HepG2 (cell line): ENCODE measurements around the gene HSF2BP. TPM values are rescaled to one million over a fixed set of nuclear protein-coding genes. Genes with fewer than 3 reads are reported as not detected.
A peak's percentile ranks its signal among the peaks of the same experiment; 100 is the strongest.

ENCODE experiments used
- SCMH1 ChIP-seq: sonication (generic); formaldehyde crosslinking; IDR thresholded peaks from 2 replicates; pipeline ENCODE4 v1.9.0; 2021; ENCODE audit warnings: missing genetic modification reagents, mild to moderate bottlenecking, borderline replicate concordance
- SIX1 ChIP-seq: sonication (generic); formaldehyde crosslinking; IDR thresholded peaks from 2 replicates; pipeline ENCODE4 v1.4.0; 2020; ENCODE audit warnings: missing genetic modification reagents, borderline replicate concordance
- TCF12 ChIP-seq, 2 experiments: fragments of 450-650 bp in 1 of 2; sonication (generic) in 1 of 2; formaldehyde crosslinking in 1 of 2; IDR thresholded peaks; 2 replicates each; pipeline versions ENCODE4 v1.6.1 to v1.8.0; 2017 to 2022; ENCODE audit warnings: antibody characterized with exemption in 1 of 2, mild to moderate bottlenecking in 1 of 2, missing genetic modification reagents in 1 of 2, moderate library complexity in 1 of 2
- ZFP36 ChIP-seq: fragments of 150-350 bp; IDR thresholded peaks from 2 replicates; pipeline ENCODE4 v1.6.1; 2018; ENCODE audit warnings: borderline replicate concordance, low read length, low read depth; ENCODE audit not compliant: partially characterized antibody
- ZNF558 ChIP-seq: sonication (generic); formaldehyde crosslinking; IDR thresholded peaks from 2 replicates; pipeline ENCODE4 v1.9.0; 2022; ENCODE audit warnings: mild to moderate bottlenecking, missing genetic modification reagents, borderline replicate concordance
- ZNF563 ChIP-seq: sonication (generic); formaldehyde crosslinking; IDR thresholded peaks from 2 replicates; pipeline ENCODE4 v1.8.0; 2022; ENCODE audit warnings: mild to moderate bottlenecking, moderate library complexity, missing genetic modification reagents
- ZNF7 ChIP-seq: IDR thresholded peaks from 2 replicates; pipeline ENCODE4 v1.6.1; 2016; ENCODE audit warnings: missing biosample characterization, missing genetic modification reagents
- ZNF709 ChIP-seq: sonication (generic); formaldehyde crosslinking; IDR thresholded peaks from 2 replicates; pipeline ENCODE4 v1.5.0; 2020; ENCODE audit warnings: mild to moderate bottlenecking, missing genetic modification reagents
- polyA plus RNA-seq, 8 experiments: library from polyadenylated mRNA; depleted of rRNA in 3 of 8; stranded (reverse) in 7 of 8; unstranded in 1 of 8; fragments of >200 nt; fragmentation: Illumina TruSeq in 4 of 8; extraction: Trizol in 4 of 8; gene quantifications; 2 replicates each; pipeline versions ENCODE4 v1.2.1 to v1.2.3, GENCODE V29; 2011 to 2016; ENCODE audit warnings: low read depth in 4 of 8, missing spikeins in 1 of 8, mixed read lengths in 1 of 8; ENCODE audit not compliant: insufficient read depth in 1 of 8
- total RNA-seq, 5 experiments: library from RNA; depleted of rRNA; stranded (reverse); fragments of >200 nt; fragmentation: Illumina TruSeq; extraction: Trizol; gene quantifications; 2 replicates each; pipeline ENCODE4 v1.2.3, GENCODE V29; 2016; ENCODE audit warnings: low read depth in 1 of 5
- TF ChIP-seq, protein P1 (sequence below): IDR thresholded peaks from 2 replicates; pipeline ENCODE4 v1.6.1; 2016
- TF ChIP-seq, protein P2 (sequence below): IDR thresholded peaks from 2 replicates; pipeline ENCODE4 v1.6.1; 2016; ENCODE audit warnings: low read depth, missing genetic modification reagents, missing compliant biosample characterization
- TF ChIP-seq, protein P3 (sequence below): sonication (generic); formaldehyde crosslinking; IDR thresholded peaks from 2 replicates; pipeline ENCODE4 v1.4.0; 2020; ENCODE audit warnings: missing genetic modification reagents
- TF ChIP-seq, protein P4 (sequence below): sonication (generic); formaldehyde crosslinking; IDR thresholded peaks from 2 replicates; pipeline ENCODE4 v1.5.1; 2020; ENCODE audit warnings: missing genetic modification reagents, mild to moderate bottlenecking, borderline replicate concordance
- TF ChIP-seq, protein P5 (sequence below): sonication (generic); formaldehyde crosslinking; IDR thresholded peaks from 2 replicates; pipeline ENCODE4 v1.4.0; 2020; ENCODE audit warnings: missing genetic modification reagents, mild to moderate bottlenecking, borderline replicate concordance

The HSF2BP gene
- total and polyA plus RNA-seq, 2 of the 13 experiments (the other 11 are each of a cell fraction or from before 2014, with no cell fraction given): 0.67 to 2.2 TPM

DNA sequence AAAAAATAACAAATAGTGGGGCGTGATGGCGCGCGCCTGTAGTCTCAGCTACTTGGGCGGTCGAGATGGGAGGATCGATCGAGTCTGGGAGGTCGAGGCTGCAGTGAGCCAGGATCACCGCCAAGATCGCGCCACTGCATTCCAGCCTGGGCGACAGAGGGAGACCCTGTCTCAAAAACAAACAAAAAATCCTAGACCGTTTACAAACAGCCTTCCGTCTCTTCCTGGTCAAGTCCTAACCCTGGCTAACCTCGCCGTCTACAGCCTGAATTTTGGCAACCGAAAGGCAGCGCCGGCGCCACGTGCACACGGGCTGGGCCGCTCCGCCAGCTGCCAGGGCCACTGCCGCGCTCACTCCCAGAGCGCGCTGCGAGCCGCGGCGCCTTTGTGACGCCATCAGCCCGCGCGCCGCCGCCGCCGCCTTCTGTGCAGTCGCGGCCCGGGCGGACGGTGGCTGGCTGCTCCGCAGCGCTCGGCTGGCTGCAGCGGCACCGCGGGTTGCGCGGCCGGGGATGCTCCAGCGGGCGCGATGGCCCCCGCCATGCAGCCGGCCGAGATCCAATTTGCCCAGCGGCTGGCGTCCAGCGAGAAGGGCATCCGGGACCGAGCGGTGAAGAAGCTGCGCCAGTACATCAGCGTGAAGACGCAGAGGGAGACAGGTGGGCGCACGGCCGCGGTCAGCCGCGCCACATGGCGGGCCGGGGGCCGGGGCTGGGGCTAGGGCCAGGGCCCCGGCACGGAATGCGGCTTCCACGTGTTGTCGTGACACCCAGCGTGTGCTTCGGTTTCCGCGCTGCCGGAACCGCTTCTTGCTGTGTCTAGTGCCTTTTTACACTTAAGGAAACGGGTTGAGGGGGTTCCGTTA, at the start of gene HSF2BP, which contains the start of gene RRP1B (continued):
- no peak for TF ChIP-seq TCF12 (IDR thresholded peaks at IDR 0.05)
- TF ChIP-seq TCF12 (CRISPR knock-in tag; IDR thresholded peaks at IDR 0.05): peak; percentile 97
- peak; percentile 94 for TF ChIP-seq ZNF563
- no peak for TF ChIP-seq SIX1 (CRISPR knock-in tag)
- TF ChIP-seq ZNF7 (CRISPR knock-in tag): no peak; the same call in 1 of the 2 replicates
- TF ChIP-seq ZNF709 (CRISPR knock-in tag): peak; percentile 91
- TF ChIP-seq, protein P1, sequence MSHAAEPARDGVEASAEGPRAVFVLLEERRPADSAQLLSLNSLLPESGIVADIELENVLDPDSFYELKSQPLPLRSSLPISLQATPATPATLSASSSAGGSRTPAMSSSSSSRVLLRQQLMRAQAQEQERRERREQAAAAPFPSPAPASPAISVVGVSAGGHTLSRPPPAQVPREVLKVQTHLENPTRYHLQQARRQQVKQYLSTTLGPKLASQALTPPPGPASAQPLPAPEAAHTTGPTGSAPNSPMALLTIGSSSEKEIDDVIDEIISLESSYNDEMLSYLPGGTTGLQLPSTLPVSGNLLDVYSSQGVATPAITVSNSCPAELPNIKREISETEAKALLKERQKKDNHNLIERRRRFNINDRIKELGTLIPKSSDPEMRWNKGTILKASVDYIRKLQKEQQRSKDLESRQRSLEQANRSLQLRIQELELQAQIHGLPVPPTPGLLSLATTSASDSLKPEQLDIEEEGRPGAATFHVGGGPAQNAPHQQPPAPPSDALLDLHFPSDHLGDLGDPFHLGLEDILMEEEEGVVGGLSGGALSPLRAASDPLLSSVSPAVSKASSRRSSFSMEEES (CRISPR knock-in tag): peak; percentile 84; the same call in 1 of the 2 replicates
- TF ChIP-seq SCMH1 (CRISPR knock-in tag): no peak
- TF ChIP-seq, protein P2, sequence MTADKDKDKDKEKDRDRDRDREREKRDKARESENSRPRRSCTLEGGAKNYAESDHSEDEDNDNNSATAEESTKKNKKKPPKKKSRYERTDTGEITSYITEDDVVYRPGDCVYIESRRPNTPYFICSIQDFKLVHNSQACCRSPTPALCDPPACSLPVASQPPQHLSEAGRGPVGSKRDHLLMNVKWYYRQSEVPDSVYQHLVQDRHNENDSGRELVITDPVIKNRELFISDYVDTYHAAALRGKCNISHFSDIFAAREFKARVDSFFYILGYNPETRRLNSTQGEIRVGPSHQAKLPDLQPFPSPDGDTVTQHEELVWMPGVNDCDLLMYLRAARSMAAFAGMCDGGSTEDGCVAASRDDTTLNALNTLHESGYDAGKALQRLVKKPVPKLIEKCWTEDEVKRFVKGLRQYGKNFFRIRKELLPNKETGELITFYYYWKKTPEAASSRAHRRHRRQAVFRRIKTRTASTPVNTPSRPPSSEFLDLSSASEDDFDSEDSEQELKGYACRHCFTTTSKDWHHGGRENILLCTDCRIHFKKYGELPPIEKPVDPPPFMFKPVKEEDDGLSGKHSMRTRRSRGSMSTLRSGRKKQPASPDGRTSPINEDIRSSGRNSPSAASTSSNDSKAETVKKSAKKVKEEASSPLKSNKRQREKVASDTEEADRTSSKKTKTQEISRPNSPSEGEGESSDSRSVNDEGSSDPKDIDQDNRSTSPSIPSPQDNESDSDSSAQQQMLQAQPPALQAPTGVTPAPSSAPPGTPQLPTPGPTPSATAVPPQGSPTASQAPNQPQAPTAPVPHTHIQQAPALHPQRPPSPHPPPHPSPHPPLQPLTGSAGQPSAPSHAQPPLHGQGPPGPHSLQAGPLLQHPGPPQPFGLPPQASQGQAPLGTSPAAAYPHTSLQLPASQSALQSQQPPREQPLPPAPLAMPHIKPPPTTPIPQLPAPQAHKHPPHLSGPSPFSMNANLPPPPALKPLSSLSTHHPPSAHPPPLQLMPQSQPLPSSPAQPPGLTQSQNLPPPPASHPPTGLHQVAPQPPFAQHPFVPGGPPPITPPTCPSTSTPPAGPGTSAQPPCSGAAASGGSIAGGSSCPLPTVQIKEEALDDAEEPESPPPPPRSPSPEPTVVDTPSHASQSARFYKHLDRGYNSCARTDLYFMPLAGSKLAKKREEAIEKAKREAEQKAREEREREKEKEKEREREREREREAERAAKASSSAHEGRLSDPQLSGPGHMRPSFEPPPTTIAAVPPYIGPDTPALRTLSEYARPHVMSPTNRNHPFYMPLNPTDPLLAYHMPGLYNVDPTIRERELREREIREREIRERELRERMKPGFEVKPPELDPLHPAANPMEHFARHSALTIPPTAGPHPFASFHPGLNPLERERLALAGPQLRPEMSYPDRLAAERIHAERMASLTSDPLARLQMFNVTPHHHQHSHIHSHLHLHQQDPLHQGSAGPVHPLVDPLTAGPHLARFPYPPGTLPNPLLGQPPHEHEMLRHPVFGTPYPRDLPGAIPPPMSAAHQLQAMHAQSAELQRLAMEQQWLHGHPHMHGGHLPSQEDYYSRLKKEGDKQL (CRISPR knock-in tag): no peak
- no peak for TF ChIP-seq ZFP36
- peak; percentile 98; the same call in 1 of the 2 replicates for TF ChIP-seq ZNF558 (CRISPR knock-in tag)
- TF ChIP-seq, protein P3, sequence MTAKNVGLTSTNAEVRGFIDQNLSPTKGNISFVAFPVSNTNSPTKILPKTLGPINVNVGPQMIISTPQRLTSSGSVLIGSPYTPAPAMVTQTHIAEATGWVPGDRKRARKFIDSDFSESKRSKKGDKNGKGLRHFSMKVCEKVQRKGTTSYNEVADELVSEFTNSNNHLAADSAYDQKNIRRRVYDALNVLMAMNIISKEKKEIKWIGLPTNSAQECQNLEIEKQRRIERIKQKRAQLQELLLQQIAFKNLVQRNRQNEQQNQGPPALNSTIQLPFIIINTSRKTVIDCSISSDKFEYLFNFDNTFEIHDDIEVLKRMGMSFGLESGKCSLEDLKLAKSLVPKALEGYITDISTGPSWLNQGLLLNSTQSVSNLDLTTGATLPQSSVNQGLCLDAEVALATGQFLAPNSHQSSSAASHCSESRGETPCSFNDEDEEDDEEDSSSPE: peak; percentile 97
- TF ChIP-seq, protein P4, sequence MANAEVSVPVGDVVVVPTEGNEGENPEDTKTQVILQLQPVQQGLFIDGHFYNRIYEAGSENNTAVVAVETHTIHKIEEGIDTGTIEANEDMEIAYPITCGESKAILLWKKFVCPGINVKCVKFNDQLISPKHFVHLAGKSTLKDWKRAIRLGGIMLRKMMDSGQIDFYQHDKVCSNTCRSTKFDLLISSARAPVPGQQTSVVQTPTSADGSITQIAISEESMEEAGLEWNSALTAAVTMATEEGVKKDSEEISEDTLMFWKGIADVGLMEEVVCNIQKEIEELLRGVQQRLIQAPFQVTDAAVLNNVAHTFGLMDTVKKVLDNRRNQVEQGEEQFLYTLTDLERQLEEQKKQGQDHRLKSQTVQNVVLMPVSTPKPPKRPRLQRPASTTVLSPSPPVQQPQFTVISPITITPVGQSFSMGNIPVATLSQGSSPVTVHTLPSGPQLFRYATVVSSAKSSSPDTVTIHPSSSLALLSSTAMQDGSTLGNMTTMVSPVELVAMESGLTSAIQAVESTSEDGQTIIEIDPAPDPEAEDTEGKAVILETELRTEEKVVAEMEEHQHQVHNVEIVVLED (CRISPR knock-in tag): peak; percentile 74
- TF ChIP-seq, protein P5, sequence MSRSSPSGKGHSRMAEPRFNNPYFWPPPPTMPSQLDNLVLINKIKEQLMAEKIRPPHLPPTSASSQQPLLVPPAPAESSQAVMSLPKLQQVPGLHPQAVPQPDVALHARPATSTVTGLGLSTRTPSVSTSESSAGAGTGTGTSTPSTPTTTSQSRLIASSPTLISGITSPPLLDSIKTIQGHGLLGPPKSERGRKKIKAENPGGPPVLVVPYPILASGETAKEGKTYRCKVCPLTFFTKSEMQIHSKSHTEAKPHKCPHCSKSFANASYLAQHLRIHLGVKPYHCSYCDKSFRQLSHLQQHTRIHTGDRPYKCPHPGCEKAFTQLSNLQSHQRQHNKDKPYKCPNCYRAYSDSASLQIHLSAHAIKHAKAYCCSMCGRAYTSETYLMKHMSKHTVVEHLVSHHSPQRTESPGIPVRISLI (CRISPR knock-in tag): no peak
